Measurements from ENCODE around the gene CERCAM. TPM values are rescaled to one million over a fixed set of nuclear protein-coding genes. Genes with fewer than 3 reads are reported as not detected.
A peak's percentile ranks its signal among the peaks of the same experiment; 100 is the strongest.

CERCAM gene
- total and polyA plus RNA-seq, 2 of the 13 experiments (the other 11 are each of a cell fraction or from before 2014, with no cell fraction given): 9.0 to 17.1 TPM

DNA sequence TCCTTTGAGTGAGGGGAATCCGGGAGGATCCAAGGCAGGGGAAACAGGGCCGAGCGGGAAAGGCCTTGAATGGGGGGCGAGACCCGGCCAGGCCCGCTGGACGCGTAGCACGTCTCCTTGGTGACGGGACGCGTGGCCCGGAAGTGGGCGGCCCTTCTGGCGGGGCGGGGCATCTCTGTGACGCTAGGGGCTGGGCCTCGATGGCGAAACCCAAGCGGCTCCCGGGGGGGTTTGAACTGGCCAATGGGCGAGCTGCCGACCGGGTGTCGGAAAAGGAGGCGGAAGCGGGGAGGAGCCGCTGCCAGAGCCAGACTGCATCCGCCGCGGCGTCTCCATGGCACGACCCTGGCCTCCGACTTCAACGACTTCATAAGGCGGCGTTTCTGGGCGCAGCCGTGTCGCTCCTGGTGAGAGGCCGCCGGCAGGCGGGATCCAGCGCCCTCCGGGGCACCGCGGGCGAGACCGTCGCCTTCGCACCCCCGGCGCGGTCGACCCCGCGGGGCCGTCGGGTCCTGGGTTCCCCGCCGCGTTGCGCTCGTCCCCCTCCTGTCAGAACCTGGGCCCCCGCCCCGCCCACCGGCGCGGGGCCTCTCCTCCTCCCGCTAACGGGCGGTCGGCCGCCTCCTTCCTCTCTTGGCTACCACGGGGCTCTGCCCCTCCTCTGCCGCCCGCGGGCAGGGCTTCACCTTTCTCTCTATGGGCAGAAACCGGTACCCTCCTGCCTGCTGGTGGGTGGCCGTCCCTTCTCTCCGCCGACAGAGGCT lies 35.4 kb downstream of the CERCAM start, which contains the start of gene ODF2 (continued):
- TF ChIP-seq, protein P1, sequence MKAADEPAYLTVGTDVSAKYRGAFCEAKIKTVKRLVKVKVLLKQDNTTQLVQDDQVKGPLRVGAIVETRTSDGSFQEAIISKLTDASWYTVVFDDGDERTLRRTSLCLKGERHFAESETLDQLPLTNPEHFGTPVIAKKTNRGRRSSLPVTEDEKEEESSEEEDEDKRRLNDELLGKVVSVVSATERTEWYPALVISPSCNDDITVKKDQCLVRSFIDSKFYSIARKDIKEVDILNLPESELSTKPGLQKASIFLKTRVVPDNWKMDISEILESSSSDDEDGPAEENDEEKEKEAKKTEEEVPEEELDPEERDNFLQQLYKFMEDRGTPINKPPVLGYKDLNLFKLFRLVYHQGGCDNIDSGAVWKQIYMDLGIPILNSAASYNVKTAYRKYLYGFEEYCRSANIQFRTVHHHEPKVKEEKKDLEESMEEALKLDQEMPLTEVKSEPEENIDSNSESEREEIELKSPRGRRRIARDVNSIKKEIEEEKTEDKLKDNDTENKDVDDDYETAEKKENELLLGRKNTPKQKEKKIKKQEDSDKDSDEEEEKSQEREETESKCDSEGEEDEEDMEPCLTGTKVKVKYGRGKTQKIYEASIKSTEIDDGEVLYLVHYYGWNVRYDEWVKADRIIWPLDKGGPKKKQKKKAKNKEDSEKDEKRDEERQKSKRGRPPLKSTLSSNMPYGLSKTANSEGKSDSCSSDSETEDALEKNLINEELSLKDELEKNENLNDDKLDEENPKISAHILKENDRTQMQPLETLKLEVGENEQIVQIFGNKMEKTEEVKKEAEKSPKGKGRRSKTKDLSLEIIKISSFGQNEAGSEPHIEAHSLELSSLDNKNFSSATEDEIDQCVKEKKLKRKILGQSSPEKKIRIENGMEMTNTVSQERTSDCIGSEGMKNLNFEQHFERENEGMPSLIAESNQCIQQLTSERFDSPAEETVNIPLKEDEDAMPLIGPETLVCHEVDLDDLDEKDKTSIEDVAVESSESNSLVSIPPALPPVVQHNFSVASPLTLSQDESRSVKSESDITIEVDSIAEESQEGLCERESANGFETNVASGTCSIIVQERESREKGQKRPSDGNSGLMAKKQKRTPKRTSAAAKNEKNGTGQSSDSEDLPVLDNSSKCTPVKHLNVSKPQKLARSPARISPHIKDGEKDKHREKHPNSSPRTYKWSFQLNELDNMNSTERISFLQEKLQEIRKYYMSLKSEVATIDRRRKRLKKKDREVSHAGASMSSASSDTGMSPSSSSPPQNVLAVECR (CRISPR knock-in tag; IDR thresholded peaks at IDR 0.05; ENCODE audit: borderline replicate concordance): peak; percentile 100
- TF ChIP-seq HBP1 (CRISPR knock-in tag; IDR thresholded peaks at IDR 0.05; ENCODE audit: low read depth) (peak; percentile 99), ZNF672 (CRISPR knock-in tag; IDR thresholded peaks at IDR 0.05) (no peak), ZNF430 (CRISPR knock-in tag; IDR thresholded peaks at IDR 0.05) (no peak), YEATS4 (CRISPR knock-in tag; IDR thresholded peaks at IDR 0.05; ENCODE audit: borderline replicate concordance) (peak; percentile 32; the same call in 1 of the 2 replicates), ZNF282 (IDR thresholded peaks at IDR 0.05; ENCODE audit: partially characterized antibody) (no peak), MYC (CRISPR knock-in tag; IDR thresholded peaks at IDR 0.05; ENCODE audit: borderline replicate concordance) (peak; percentile 71), ZNF431 (CRISPR knock-in tag; IDR thresholded peaks at IDR 0.05; ENCODE audit: borderline replicate concordance, low read depth) (no peak), SOX13 (IDR thresholded peaks at IDR 0.05) (no peak), SOX13 (CRISPR knock-in tag; conservative IDR thresholded peaks at IDR 0.05 in 1 of 2, IDR thresholded peaks at IDR 0.05 in 1 of 2) (0 out of 4 replicates have a peak, but pooled peaks of 1 of the 2 experiments have one; percentile 10), TCF7 (IDR thresholded peaks at IDR 0.05; ENCODE audit: low read depth) (no peak), HIVEP1 (CRISPR knock-in tag; IDR thresholded peaks at IDR 0.05) (no peak)
- TF ChIP-seq, protein P2, sequence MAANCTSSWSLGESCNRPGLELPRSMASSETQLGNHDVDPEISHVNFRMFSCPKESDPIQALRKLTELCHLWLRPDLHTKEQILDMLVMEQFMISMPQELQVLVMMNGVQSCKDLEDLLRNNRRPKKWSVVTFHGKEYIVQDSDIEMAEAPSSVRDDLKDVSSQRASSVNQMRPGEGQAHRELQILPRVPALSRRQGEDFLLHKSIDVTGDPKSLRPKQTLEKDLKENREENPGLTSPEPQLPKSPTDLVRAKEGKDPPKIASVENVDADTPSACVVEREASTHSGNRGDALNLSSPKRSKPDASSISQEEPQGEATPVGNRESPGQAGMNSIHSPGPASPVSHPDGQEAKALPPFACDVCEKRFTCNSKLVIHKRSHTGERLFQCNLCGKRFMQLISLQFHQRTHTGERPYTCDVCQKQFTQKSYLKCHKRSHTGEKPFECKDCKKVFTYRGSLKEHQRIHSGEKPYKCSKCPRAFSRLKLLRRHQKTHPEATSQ (CRISPR knock-in tag; IDR thresholded peaks at IDR 0.05; ENCODE audit: borderline replicate concordance): no peak
- TF ChIP-seq, protein P3, sequence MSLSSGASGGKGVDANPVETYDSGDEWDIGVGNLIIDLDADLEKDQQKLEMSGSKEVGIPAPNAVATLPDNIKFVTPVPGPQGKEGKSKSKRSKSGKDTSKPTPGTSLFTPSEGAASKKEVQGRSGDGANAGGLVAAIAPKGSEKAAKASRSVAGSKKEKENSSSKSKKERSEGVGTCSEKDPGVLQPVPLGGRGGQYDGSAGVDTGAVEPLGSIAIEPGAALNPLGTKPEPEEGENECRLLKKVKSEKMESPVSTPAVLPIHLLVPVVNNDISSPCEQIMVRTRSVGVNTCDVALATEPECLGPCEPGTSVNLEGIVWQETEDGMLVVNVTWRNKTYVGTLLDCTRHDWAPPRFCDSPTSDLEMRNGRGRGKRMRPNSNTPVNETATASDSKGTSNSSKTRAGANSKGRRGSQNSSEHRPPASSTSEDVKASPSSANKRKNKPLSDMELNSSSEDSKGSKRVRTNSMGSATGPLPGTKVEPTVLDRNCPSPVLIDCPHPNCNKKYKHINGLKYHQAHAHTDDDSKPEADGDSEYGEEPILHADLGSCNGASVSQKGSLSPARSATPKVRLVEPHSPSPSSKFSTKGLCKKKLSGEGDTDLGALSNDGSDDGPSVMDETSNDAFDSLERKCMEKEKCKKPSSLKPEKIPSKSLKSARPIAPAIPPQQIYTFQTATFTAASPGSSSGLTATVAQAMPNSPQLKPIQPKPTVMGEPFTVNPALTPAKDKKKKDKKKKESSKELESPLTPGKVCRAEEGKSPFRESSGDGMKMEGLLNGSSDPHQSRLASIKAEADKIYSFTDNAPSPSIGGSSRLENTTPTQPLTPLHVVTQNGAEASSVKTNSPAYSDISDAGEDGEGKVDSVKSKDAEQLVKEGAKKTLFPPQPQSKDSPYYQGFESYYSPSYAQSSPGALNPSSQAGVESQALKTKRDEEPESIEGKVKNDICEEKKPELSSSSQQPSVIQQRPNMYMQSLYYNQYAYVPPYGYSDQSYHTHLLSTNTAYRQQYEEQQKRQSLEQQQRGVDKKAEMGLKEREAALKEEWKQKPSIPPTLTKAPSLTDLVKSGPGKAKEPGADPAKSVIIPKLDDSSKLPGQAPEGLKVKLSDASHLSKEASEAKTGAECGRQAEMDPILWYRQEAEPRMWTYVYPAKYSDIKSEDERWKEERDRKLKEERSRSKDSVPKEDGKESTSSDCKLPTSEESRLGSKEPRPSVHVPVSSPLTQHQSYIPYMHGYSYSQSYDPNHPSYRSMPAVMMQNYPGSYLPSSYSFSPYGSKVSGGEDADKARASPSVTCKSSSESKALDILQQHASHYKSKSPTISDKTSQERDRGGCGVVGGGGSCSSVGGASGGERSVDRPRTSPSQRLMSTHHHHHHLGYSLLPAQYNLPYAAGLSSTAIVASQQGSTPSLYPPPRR (CRISPR knock-in tag; IDR thresholded peaks at IDR 0.05; ENCODE audit: borderline replicate concordance): no peak
- TF ChIP-seq, protein P4, sequence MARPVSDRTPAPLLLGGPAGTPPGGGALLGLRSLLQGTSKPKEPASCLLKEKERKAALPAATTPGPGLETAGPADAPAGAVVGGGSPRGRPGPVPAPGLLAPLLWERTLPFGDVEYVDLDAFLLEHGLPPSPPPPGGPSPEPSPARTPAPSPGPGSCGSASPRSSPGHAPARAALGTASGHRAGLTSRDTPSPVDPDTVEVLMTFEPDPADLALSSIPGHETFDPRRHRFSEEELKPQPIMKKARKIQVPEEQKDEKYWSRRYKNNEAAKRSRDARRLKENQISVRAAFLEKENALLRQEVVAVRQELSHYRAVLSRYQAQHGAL (CRISPR knock-in tag; IDR thresholded peaks at IDR 0.05; ENCODE audit: not compliant biosample characterization): no peak

Measured in HepG2 (cell line).